H9 (cell line): ENCODE data around the gene ZNF541. TPM values are rescaled to one million over a fixed set of nuclear protein-coding genes. Genes with fewer than 3 reads are reported as not detected.

Source experiments
- DNase-seq: peaks from one replicate; pipeline ENCODE4 v3.0.0-alpha.2; 2017
- H2AFZ ChIP-seq: one replicate; pipeline ENCODE4 v1.6.1; 2013; ENCODE audit warnings: mild to moderate bottlenecking, low read length, control low read depth, moderate library complexity
- H2AK5ac ChIP-seq: 2 replicates; pipeline ENCODE4 v1.6.1; 2013; ENCODE audit warnings: low read length, control low read depth, mixed read lengths; ENCODE audit not compliant: insufficient read length
- H2BK120ac ChIP-seq: one replicate; pipeline ENCODE4 v1.6.1; 2013; ENCODE audit warnings: low read depth, mild to moderate bottlenecking, low read length, control low read depth, inconsistent platforms; ENCODE audit not compliant: poor library complexity, severe bottlenecking
- H2BK12ac ChIP-seq: 2 replicates; pipeline ENCODE4 v1.6.1; 2013; ENCODE audit warnings: low read length, control low read depth, mixed read lengths, low read depth; ENCODE audit not compliant: insufficient read length
- H2BK15ac ChIP-seq: 2 replicates; pipeline ENCODE4 v1.6.1; 2013; ENCODE audit warnings: low read depth, low read length, control low read depth
- H2BK20ac ChIP-seq: one replicate; pipeline ENCODE4 v1.6.1; 2013; ENCODE audit warnings: low read depth, mild to moderate bottlenecking, low read length, control low read depth, inconsistent platforms; ENCODE audit not compliant: poor library complexity, severe bottlenecking
- H2BK5ac ChIP-seq: 2 replicates; pipeline ENCODE4 v1.6.1; 2013; ENCODE audit warnings: low read length, control low read depth, mixed read lengths; ENCODE audit not compliant: insufficient read length
- H3K14ac ChIP-seq: 2 replicates; pipeline ENCODE4 v1.6.1; 2013; ENCODE audit warnings: low read length, control low read depth; ENCODE audit not compliant: insufficient read depth
- H3K18ac ChIP-seq: 2 replicates; pipeline ENCODE4 v1.6.1; 2013; ENCODE audit warnings: low read depth, mild to moderate bottlenecking, mixed read lengths, low read length, control low read depth; ENCODE audit not compliant: insufficient read length
- H3K23ac ChIP-seq: 2 replicates; pipeline ENCODE4 v1.6.1; 2013; ENCODE audit warnings: low read length, control low read depth, mixed read lengths, low read depth; ENCODE audit not compliant: insufficient read length
- H3K23me2 ChIP-seq: 2 replicates; pipeline ENCODE4 v1.6.1; 2013; ENCODE audit warnings: low read depth, mild to moderate bottlenecking, mixed read lengths, low read length, control low read depth; ENCODE audit not compliant: insufficient read length, poor library complexity, severe bottlenecking
- H3K27ac ChIP-seq: 2 replicates; pipeline ENCODE4 v1.5.1; 2013; ENCODE audit warnings: low read length, control low read depth, mixed read lengths, low read depth; ENCODE audit not compliant: insufficient read length
- H3K27me3 ChIP-seq: 2 replicates; pipeline ENCODE4 v1.6.1; 2013; ENCODE audit warnings: low read length, control low read depth, inconsistent platforms; ENCODE audit not compliant: insufficient read depth
- H3K4ac ChIP-seq: 2 replicates; pipeline ENCODE4 v1.6.1; 2013; ENCODE audit warnings: low read depth, mild to moderate bottlenecking, control low read depth, inconsistent platforms, low read length, moderate library complexity
- H3K4me1 ChIP-seq: 2 replicates; pipeline ENCODE4 v1.6.1; 2013; ENCODE audit warnings: low read length, control low read depth, inconsistent platforms; ENCODE audit not compliant: insufficient read depth
- H3K4me2 ChIP-seq: 2 replicates; pipeline ENCODE4 v1.6.1; 2013; ENCODE audit warnings: low read length, control low read depth, mixed read lengths; ENCODE audit not compliant: insufficient read length, insufficient read depth
- H3K56ac ChIP-seq: 2 replicates; pipeline ENCODE4 v1.6.1; 2013; ENCODE audit warnings: low read depth, mild to moderate bottlenecking, mixed read lengths, low read length, control low read depth; ENCODE audit not compliant: insufficient read length
- H3K79me1 ChIP-seq: 2 replicates; pipeline ENCODE4 v1.6.1; 2013; ENCODE audit warnings: low read depth, mild to moderate bottlenecking, moderate library complexity, low read length, control low read depth, inconsistent platforms; ENCODE audit not compliant: insufficient read depth, poor library complexity, severe bottlenecking
- H3K79me2 ChIP-seq: 2 replicates; pipeline ENCODE4 v1.6.1; 2013; ENCODE audit warnings: low read length, control low read depth, inconsistent platforms; ENCODE audit not compliant: insufficient read depth
- H3K9ac ChIP-seq: 2 replicates; pipeline ENCODE4 v1.6.1; 2013; ENCODE audit warnings: low read length, control low read depth, mixed read lengths; ENCODE audit not compliant: insufficient read length; ENCODE audit errors: extremely low read depth
- H3K9me3 ChIP-seq: one replicate; pipeline ENCODE4 v1.6.1; 2013; ENCODE audit warnings: low read depth, low read length, inconsistent platforms; ENCODE audit not compliant: control insufficient read depth
- H3T11ph ChIP-seq: one replicate; pipeline ENCODE4 v1.6.1; 2013; ENCODE audit warnings: mild to moderate bottlenecking, low read length, control low read depth, inconsistent platforms
- H4K20me1 ChIP-seq: one replicate; pipeline ENCODE4 v1.6.1; 2013; ENCODE audit not compliant: control insufficient read depth, insufficient read length, insufficient read depth
- H4K5ac ChIP-seq: 2 replicates; pipeline ENCODE4 v1.6.1; 2013; ENCODE audit warnings: low read depth, mild to moderate bottlenecking, mixed read lengths, low read length, control low read depth; ENCODE audit not compliant: insufficient read length
- H4K8ac ChIP-seq: replicated peaks from 2 replicates; pipeline ENCODE4 v1.6.1; 2013; ENCODE audit warnings: low read length, control low read depth, mixed read lengths, low read depth; ENCODE audit not compliant: insufficient read length
- H4K91ac ChIP-seq: 2 replicates; pipeline ENCODE4 v1.6.1; 2013; ENCODE audit warnings: low read depth, mild to moderate bottlenecking, moderate library complexity, mixed read lengths, low read length, control low read depth; ENCODE audit not compliant: insufficient read length
- H3K27ac Mint-ChIP-seq, 3 experiments: 2 replicates in 2 of 3; 3 replicates in 1 of 3; pipeline ENCODE4 v1.8.0; 2020 to 2021; ENCODE audit warnings: mixed read lengths in 3 of 3, mild to moderate bottlenecking in 1 of 3, moderate library complexity in 1 of 3
- H3K27me3 Mint-ChIP-seq: 2 replicates; pipeline ENCODE4 v1.8.0; 2021; ENCODE audit warnings: low read depth, mild to moderate bottlenecking, moderate library complexity, mixed read lengths
- H3K36me3 Mint-ChIP-seq, 3 experiments: 2 replicates in 2 of 3; 3 replicates in 1 of 3; pipeline ENCODE4 v1.8.0; 2020 to 2021; ENCODE audit warnings: low read depth in 3 of 3, mixed read lengths in 3 of 3; ENCODE audit not compliant: insufficient read depth in 1 of 3
- H3K4me1 Mint-ChIP-seq, 2 experiments: 2 replicates each; pipeline ENCODE4 v1.8.0; 2020; ENCODE audit warnings: mixed read lengths in 2 of 2
- H3K4me3 Mint-ChIP-seq, 2 experiments: 2 replicates in 1 of 2; 3 replicates in 1 of 2; pipeline ENCODE4 v1.8.0; 2020 to 2021; ENCODE audit warnings: mild to moderate bottlenecking in 2 of 2, mixed read lengths in 2 of 2, moderate library complexity in 1 of 2
- H3K9me3 Mint-ChIP-seq, 2 experiments: 2 replicates in 1 of 2; 3 replicates in 1 of 2; pipeline ENCODE4 v1.8.0; 2020; ENCODE audit warnings: mild to moderate bottlenecking in 2 of 2, mixed read lengths in 2 of 2, moderate library complexity in 1 of 2
- WGBS: extraction: QIAGEN DNeasy Blood & Tissue Kit; methylation state at CpG from one replicate; pipeline ENCODE4 v1.1.7; 2013; ENCODE audit warnings: missing lambda C conversion rate, low lambda C conversion rate, mixed read lengths; ENCODE audit not compliant: insufficient read length; ENCODE audit errors: extremely low coverage; 5-methylcytosine and 5-hydroxymethylcytosine counted together
- total RNA-seq: library from RNA; stranded (reverse); gene quantifications from 2 replicates; pipeline ENCODE4 v1.2.1, GENCODE V29; 2021
- TF ChIP-seq, protein P1 (sequence below): fragments of 200-600 bp; sonication (generic); conservative IDR thresholded peaks from 3 replicates; pipeline ENCODE4 v1.8.0; 2021; ENCODE audit warnings: antibody characterized with exemption, mild to moderate bottlenecking

ZNF541 gene
- total RNA-seq, 1 experiment from 2014 or later, result not detected

DNA sequence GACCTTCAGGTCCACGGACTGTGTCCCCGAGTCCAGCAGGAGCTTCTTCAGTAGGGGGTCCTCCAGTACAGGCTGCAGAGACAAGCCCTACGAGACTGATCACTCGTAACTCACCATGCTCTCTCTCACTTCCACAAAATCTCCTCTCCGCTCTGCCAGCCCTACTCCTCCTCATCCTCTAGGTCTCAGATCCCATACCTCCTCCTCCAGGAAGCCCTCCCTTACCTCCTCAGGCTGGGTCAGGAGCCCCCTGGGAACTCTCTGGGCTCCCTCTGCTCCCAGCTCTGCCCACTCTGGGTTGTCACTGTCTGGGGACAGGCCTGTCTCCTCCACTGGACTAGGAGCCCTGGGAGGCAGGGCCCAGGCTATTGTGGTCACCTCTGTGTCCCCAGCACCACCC lies 34.1 kb downstream of the ZNF541 start:
- no CpG with 5 or more reads among the region's 5 CpGs for WGBS
- Histone ChIP-seq H4K91ac (no peak overlapping the region), H2AK5ac (no peak overlapping the region), H3K56ac (no peak overlapping the region), H3K9ac (no peak overlapping the region), H3K9me3 (no peaks in the 10 kb centered on the region), H3K23me2 (no peaks in the 10 kb centered on the region), H3K79me2 (no peaks in the 10 kb centered on the region), H2BK20ac (no peak overlapping the region), H3K79me1 (no peaks in the 10 kb centered on the region), H2BK5ac (no peak overlapping the region), H3K4me2 (no peak overlapping the region), H3K27ac (no peak overlapping the region), H4K8ac (no peak overlapping the region), H3K23ac (no peak overlapping the region), H2BK15ac (no peak overlapping the region), H3K14ac (no peak overlapping the region), H2AFZ (no peak overlapping the region), H2BK120ac (no peak overlapping the region), H3K4ac (no peak overlapping the region), H3K27me3 (no peaks in the 10 kb centered on the region), H3K18ac (no peak overlapping the region), H3T11ph (no peak overlapping the region), H3K4me1 (no peaks in the 10 kb centered on the region), H2BK12ac (no peak overlapping the region), H4K20me1 (no peaks in the 10 kb centered on the region), H4K5ac (no peak overlapping the region)
- Mint-ChIP-seq H3K9me3 (peaks cover 6 to 8% of the 10 kb centered on the region in 2 experiments), H3K27ac (peak overlapping the region in 1 of 3 experiments; percentile 80; a peak in 1 of 7 replicates), H3K36me3 (no peaks in the 10 kb centered on the region; a peak in 3 of 7 replicates), H3K27me3 (no peaks in the 10 kb centered on the region; the same call in 1 of the 2 replicates), H3K4me3 (no peak overlapping the region), H3K4me1 (peaks cover 0 to 5% of the 10 kb centered on the region in 2 experiments; a peak in 2 of 4 replicates)
- DNase-seq, result no peak
- TF ChIP-seq, protein P1, sequence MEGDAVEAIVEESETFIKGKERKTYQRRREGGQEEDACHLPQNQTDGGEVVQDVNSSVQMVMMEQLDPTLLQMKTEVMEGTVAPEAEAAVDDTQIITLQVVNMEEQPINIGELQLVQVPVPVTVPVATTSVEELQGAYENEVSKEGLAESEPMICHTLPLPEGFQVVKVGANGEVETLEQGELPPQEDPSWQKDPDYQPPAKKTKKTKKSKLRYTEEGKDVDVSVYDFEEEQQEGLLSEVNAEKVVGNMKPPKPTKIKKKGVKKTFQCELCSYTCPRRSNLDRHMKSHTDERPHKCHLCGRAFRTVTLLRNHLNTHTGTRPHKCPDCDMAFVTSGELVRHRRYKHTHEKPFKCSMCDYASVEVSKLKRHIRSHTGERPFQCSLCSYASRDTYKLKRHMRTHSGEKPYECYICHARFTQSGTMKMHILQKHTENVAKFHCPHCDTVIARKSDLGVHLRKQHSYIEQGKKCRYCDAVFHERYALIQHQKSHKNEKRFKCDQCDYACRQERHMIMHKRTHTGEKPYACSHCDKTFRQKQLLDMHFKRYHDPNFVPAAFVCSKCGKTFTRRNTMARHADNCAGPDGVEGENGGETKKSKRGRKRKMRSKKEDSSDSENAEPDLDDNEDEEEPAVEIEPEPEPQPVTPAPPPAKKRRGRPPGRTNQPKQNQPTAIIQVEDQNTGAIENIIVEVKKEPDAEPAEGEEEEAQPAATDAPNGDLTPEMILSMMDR, result no peak
